Heart left ventricle (tissue), 16 donors: ENCODE results near the gene HSPA1B. TPM values are rescaled to one million over a fixed set of nuclear protein-coding genes. Genes with fewer than 3 reads are reported as not detected.
A peak's percentile ranks its signal among the peaks of the same experiment; 100 is the strongest.

Experiments
- ATAC-seq, 4 donors: fragments of 200-7000 bp; cut with Tn5 transposase; one replicate each; pipeline ENCODE4 v1.9.1; 2020 to 2022; ENCODE audit warnings: moderate library complexity in 4 of 4, mild to moderate bottlenecking in 3 of 4, moderate number of reproducible peaks in 1 of 4
- DNase-seq, 5 donors: peaks; one replicate each; pipeline ENCODE4 v3.0.0-alpha.2; 2020
- H3K27ac ChIP-seq, 12 donors: fragments of 200-600 bp; sonication (generic) in 4 of 12; one replicate each; pipeline versions ENCODE4 v1.5.0 to v1.8.0; 2016 to 2022; ENCODE audit warnings: mild to moderate bottlenecking in 2 of 12
- H3K27me3 ChIP-seq, 9 donors: fragments of 200-600 bp; sonication (generic) in 2 of 9; one replicate each; pipeline versions ENCODE4 v1.5.1 to v1.8.0; 2016 to 2022; ENCODE audit warnings: mild to moderate bottlenecking in 3 of 9
- H3K36me3 ChIP-seq, 9 donors: fragments of 200-600 bp; sonication (generic) in 2 of 9; one replicate each; pipeline versions ENCODE4 v1.5.0 to v1.8.0; 2018 to 2022; ENCODE audit warnings: mild to moderate bottlenecking in 2 of 9
- H3K4me1 ChIP-seq, 12 donors: fragments of 200-600 bp; sonication (generic) in 4 of 12; one replicate each; pipeline versions ENCODE4 v1.5.0 to v1.8.0; 2016 to 2022; ENCODE audit warnings: mild to moderate bottlenecking in 3 of 12
- H3K4me3 ChIP-seq, 12 donors: fragments of 200-600 bp; sonication (generic) in 4 of 12; one replicate each; pipeline versions ENCODE4 v1.5.0 to v1.8.0; 2017 to 2022; ENCODE audit warnings: mild to moderate bottlenecking in 9 of 12, moderate library complexity in 4 of 12
- H3K9me3 ChIP-seq, 12 donors: fragments of 200-600 bp; sonication (generic) in 4 of 12; one replicate each; pipeline versions ENCODE4 v1.5.0 to v1.8.0; 2016 to 2022; ENCODE audit warnings: mild to moderate bottlenecking in 1 of 12
- POLR2A ChIP-seq, 2 donors: fragments of 450-650 bp; IDR thresholded peaks; one replicate each; pipeline ENCODE4 v1.6.1; 2017; ENCODE audit warnings: antibody characterized with exemption in 2 of 2, mild to moderate bottlenecking in 2 of 2, moderate library complexity in 2 of 2
- whole genome bisulfite sequencing, 4 donors: extraction: QIAGEN DNeasy Blood & Tissue Kit in 2 of 4; methylation state at CpG; one replicate each; pipeline versions ENCODE4 v1.1.5 to v1.1.7; 2013 to 2018; 5-methylcytosine and 5-hydroxymethylcytosine counted together
- intact Hi-C, 10 donors: fragments of 100-400 bp; cut with DNase I; formaldehyde crosslinking; loops; one replicate each; pipeline versions ENCODE4 v1.11.1 to v1.14.2; 2022
- polyA plus RNA-seq, 2 donors: library from polyadenylated mRNA; stranded (reverse); fragments of 200-250 nt; gene quantifications; one replicate each; pipeline ENCODE4 v1.2.3, GENCODE V29; 2013
- total RNA-seq, 9 donors: library from RNA; depleted of rRNA in 2 of 9; stranded (reverse); fragments of >200 nt in 2 of 9; fragmentation: NEBNext Ultra II Directional in 3 of 9; extraction: Animal tissue kit (Norgen Biotek cat#: 25700) in 3 of 9; gene quantifications; one replicate each; pipeline versions ENCODE4 v1.1.0 to v1.2.4, GENCODE V29; 2016 to 2023
- TF ChIP-seq, protein P1 (sequence below), 12 donors: fragments of 200-600 bp; sonication (generic) in 4 of 12; IDR thresholded peaks; one replicate each; pipeline versions ENCODE4 v1.5.0 to v1.8.0; 2018 to 2022; ENCODE audit warnings: antibody characterized with exemption in 12 of 12, mild to moderate bottlenecking in 5 of 12
- donor health status: ischemic (EF 13 %, LVEDD 7.1; RV severe dilation, severe dysfunction).
- donor health status: healthy with polysubstance abuse.
- donor health status: DM: no; HTN: yes; CAD: no.
- donor health status: DM: no; HTN: no; CAD: no.
- donor health status: ischemic (EF 25% LVEDD 6.9; RV normal size, moderate dysfunction).
- donor health status: ischemic (EF 25% LVEDD 5.7; RV mildly dilated, moderate dysfunction).
- donor health status: healthy.
- donor health status: DM: yes; HTN: yes; CAD: no.
- donor health status: ischemic (EF 35%, LVEDD 5.7; RV mildly dilated, moderate dysfunction).
- donor health status: nonischemic (EF 11% LVEDD 7.7; RV severe dilation, severe dysfunction).
- donor health status: DM: yes; HTN: yes; CAD: no.
- donor health status: PGD.
- donor health status: ischemic (EF 29% LVEDD 5.4; RV normal size, mild dysfunction).
- donor health status: nonischemic (EF 23%, LVEDD 6.1; RV moderate dilation, normal function).

The HSPA1B gene
- total and polyA plus RNA-seq, 11 donors: 35.2 to 306 (median 146) TPM

DNA sequence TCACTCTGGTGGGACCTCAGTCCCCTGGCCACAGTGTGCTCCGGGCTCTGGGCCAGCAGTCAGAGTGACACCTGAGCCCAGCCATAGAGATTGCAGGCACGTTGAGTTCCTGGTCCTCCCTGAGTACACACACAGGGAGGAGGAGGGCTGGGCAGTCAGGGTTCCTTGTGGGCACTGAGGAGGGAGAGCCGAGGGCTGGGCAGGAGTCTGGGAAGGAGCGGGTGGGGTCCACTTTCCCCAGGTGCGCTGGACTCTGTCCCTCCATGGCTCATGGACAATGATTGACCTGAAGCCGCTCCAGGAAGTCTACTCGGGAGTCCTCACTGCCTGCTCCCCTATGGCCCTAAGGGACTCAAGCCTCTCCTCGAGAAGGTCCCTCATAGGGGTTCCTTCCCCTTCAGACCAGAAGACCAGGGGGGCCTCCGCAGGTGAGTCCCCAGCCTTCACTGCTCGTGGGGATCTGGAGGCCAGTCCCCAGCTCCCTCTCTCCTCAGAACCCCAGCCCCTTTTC is 50.2 kb downstream of the HSPA1B start:
- Histone ChIP-seq H3K4me1 (no peaks in the 10 kb centered on the region), H3K36me3 (peaks cover 0 to 36% (median 30%) of the 10 kb centered on the region in 9 donors)

DNA sequence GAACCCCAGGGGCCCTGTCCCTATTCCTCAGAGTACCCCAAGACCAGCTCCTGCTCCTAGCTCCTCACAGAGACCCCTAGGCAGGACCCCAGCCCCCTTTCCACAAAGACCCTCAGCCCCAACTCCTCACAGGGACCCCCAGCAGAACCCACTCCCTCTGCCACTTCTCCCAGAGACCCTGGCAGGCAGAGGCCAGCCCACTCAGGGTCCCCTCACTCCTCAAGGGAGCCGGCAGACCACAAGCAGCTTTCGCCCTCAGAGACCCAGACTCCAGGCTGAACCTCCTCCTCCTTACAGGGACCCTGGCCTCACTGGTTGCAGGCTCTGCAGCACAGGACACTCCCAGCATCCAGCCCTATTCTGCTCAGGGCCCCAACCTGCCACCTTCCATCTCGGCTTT is 50.7 kb downstream of the HSPA1B start:
- 82 to 84% (median 83%) methylated on average over 1 to 3 of the region's 3 CpGs for WGBS, 4 donors
- no peaks in the 10 kb centered on the region for H3K27me3 ChIP-seq
- ATAC-seq (no peak), DNase-seq (no peak)
- no peak overlapping the region for H3K27ac ChIP-seq
- no peaks in the 10 kb centered on the region for H3K4me1 ChIP-seq
- H3K36me3 ChIP-seq: peaks cover 0 to 41% (median 35%) of the 10 kb centered on the region in 9 donors
- H3K9me3 ChIP-seq: no peaks in the 10 kb centered on the region
- no peak for TF ChIP-seq POLR2A (IDR thresholded peaks at IDR 0.05)
- TF ChIP-seq, protein P1, sequence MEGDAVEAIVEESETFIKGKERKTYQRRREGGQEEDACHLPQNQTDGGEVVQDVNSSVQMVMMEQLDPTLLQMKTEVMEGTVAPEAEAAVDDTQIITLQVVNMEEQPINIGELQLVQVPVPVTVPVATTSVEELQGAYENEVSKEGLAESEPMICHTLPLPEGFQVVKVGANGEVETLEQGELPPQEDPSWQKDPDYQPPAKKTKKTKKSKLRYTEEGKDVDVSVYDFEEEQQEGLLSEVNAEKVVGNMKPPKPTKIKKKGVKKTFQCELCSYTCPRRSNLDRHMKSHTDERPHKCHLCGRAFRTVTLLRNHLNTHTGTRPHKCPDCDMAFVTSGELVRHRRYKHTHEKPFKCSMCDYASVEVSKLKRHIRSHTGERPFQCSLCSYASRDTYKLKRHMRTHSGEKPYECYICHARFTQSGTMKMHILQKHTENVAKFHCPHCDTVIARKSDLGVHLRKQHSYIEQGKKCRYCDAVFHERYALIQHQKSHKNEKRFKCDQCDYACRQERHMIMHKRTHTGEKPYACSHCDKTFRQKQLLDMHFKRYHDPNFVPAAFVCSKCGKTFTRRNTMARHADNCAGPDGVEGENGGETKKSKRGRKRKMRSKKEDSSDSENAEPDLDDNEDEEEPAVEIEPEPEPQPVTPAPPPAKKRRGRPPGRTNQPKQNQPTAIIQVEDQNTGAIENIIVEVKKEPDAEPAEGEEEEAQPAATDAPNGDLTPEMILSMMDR (IDR thresholded peaks at IDR 0.05): no peak
- intact Hi-C loops: loop anchor here in 1 of 10 donors (5.0 kb wide), 1 partner anchor 201 kb away; no protein-coding TSS in a partner anchor
- no peak overlapping the region for H3K4me3 ChIP-seq

More for the DNA sequence above, 50.2 kb downstream of the HSPA1B start:
- DNase-seq (no peak), ATAC-seq (peak in 3 of 4 donors; percentile 14 to 38 (median 37))
- TF ChIP-seq, protein P1 (IDR thresholded peaks at IDR 0.05): no peak
- no peak for TF ChIP-seq POLR2A (IDR thresholded peaks at IDR 0.05)
- Histone ChIP-seq H3K4me3 (no peak overlapping the region), H3K9me3 (no peaks in the 10 kb centered on the region), H3K27ac (no peak overlapping the region), H3K27me3 (no peaks in the 10 kb centered on the region)
- intact Hi-C loops: loop anchor here in 1 of 10 donors (5.0 kb wide), 1 partner anchor 200 kb away; no protein-coding TSS in a partner anchor
- 61 to 83% (median 71%) methylated on average over 5 to 10 of the region's 10 CpGs for WGBS, 4 donors

DNA sequence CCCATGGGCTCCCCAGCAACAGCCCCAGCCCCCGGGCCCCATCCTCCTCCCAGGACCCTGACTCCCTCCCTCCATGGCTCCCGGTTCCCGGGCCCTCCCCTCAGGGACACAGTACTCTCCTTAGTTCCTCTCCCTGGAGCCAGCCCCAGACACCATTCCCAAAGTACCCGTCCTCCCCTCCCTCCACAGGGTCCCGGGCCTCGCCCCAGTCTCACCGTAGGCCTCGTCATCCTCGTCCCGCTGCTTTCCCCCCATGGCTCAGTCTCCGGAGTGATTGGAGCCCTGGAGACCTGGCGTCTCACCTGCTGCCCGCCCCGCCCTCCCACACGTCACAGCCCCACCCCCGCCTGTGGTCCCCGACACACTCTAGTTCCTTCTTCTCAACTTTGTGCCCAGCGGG is 51.2 kb downstream of the HSPA1B start, which contains the start of gene SLC44A4:
SLC44A4 (minus strand) TSS at position 272 of the 400 bp plus-strand sequence; CDS start at position 255, 17 bp downstream.
- TF ChIP-seq, protein P1 (IDR thresholded peaks at IDR 0.05): no peak
- no peak for TF ChIP-seq POLR2A (IDR thresholded peaks at IDR 0.05)
- peaks cover 0 to 46% (median 40%) of the 10 kb centered on the region in 9 donors for H3K36me3 ChIP-seq
- H3K4me3 ChIP-seq: no peak within 1 kb of the TSS
- no peak within 1 kb of the TSS for H3K27ac ChIP-seq
- H3K27me3 ChIP-seq: no peaks in the 10 kb centered on the region
- intact Hi-C loops: loop anchor here in 1 of 10 donors (5.0 kb wide), 1 partner anchor 201 kb away; no protein-coding TSS in a partner anchor
- ATAC-seq (no peak), DNase-seq (no peak)
- H3K9me3 ChIP-seq: no peaks in the 10 kb centered on the region
- H3K4me1 ChIP-seq: no peaks in the 10 kb centered on the region
- 58 to 71% (median 60%) methylated on average over 18 of the region's 18 CpGs for WGBS, 4 donors

DNA sequence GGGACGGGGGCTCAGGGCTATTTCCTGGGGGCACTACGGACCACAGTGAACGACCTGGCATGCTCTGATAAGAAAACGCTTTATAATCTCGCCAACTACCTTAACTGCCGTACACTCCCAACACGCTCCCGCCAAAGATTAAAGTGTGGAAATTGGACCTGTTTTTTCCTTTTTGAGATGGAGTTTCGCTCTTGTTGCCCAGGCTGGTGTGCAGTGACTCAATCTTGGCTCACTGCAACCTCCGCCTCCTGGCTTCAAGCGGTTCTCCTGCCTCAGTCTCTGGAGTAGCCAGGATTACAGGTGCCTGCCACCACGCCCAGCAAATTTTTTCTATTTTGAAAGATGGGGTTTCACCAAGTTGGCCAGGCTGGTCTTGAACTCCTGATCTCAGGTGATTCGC is 51.6 kb downstream of the HSPA1B start:
- Histone ChIP-seq H3K27me3 (no peaks in the 10 kb centered on the region), H3K9me3 (no peaks in the 10 kb centered on the region), H3K36me3 (peaks cover 0 to 50% (median 44%) of the 10 kb centered on the region in 9 donors), H3K27ac (no peak overlapping the region), H3K4me1 (no peaks in the 10 kb centered on the region), H3K4me3 (no peak overlapping the region)
- no peak for DNase-seq
- no peak for TF ChIP-seq POLR2A (IDR thresholded peaks at IDR 0.05)
- TF ChIP-seq, protein P1 (IDR thresholded peaks at IDR 0.05): no peak
- 84 to 89% (median 86%) methylated on average over 13 of the region's 13 CpGs for WGBS, 4 donors
- intact Hi-C loops: loop anchor here in 1 of 10 donors (5.0 kb wide), 1 partner anchor 202 kb away; no protein-coding TSS in a partner anchor
- ATAC-seq: no peak

Other genes starting within 250 kb of the HSPA1B start
Only the 30 nearest of the 38 such genes appear.
- 1 to 10 TPM in 8 of 9 donors, under 1 TPM in 1; 0.54 to 4.3 (median 1.7) TPM for gene APOM, start 171.8 kb upstream of the HSPA1B start, total RNA-seq
- gene APOM, start 171.8 kb upstream of the HSPA1B start, polyA plus RNA-seq: 1 to 10 TPM; 2.4 to 6.6 TPM
- gene C6orf47, start 167.0 kb upstream of the HSPA1B start, total RNA-seq: 10 to 100 TPM; 16.5 to 23.8 (median 20.0) TPM
- 10 to 100 TPM; 19.4 to 30.9 TPM for gene C6orf47, start 167.0 kb upstream of the HSPA1B start, polyA plus RNA-seq
- 10 to 100 TPM; 15.9 to 29.8 (median 19.5) TPM for gene GPANK1, start 162.7 kb upstream of the HSPA1B start, total RNA-seq
- gene GPANK1, start 162.7 kb upstream of the HSPA1B start, polyA plus RNA-seq: 10 to 100 TPM; 19.5 to 24.5 TPM
- 100 to 1,000 TPM; 111 to 323 (median 116) TPM for gene CSNK2B, start 161.7 kb upstream of the HSPA1B start, total RNA-seq
- gene CSNK2B, start 161.7 kb upstream of the HSPA1B start, polyA plus RNA-seq: 100 to 1,000 TPM; 124 to 203 TPM
- gene LY6G5B, start 157.8 kb upstream of the HSPA1B start, total RNA-seq: 10 to 100 TPM in 1 of 9 donors, 1 to 10 TPM in 8; 1.4 to 12.0 (median 4.6) TPM
- gene LY6G5B, start 157.8 kb upstream of the HSPA1B start, polyA plus RNA-seq: 1 to 10 TPM; 2.1 to 5.3 TPM
- 1 to 10 TPM; 1.3 to 3.1 (median 2.2) TPM for gene LY6G5C, start 146.7 kb upstream of the HSPA1B start, total RNA-seq
- gene LY6G5C, start 146.7 kb upstream of the HSPA1B start, polyA plus RNA-seq: 1 to 10 TPM; 1.4 to 3.0 TPM
- 10 to 100 TPM; 24.2 to 54.7 (median 27.4) TPM for gene ABHD16A, start 124.4 kb upstream of the HSPA1B start, total RNA-seq
- 10 to 100 TPM; 16.5 to 47.8 TPM for gene ABHD16A, start 124.4 kb upstream of the HSPA1B start, polyA plus RNA-seq
- not detected for gene LY6G6F, start 120.9 kb upstream of the HSPA1B start, total RNA-seq
- gene LY6G6F, start 120.9 kb upstream of the HSPA1B start, polyA plus RNA-seq: not detected
- under 1 TPM in 1 of 9 donors, not detected in 8; 0.75 TPM for gene LY6G6D, start 112.4 kb upstream of the HSPA1B start, total RNA-seq
- not detected for gene LY6G6D, start 112.4 kb upstream of the HSPA1B start, polyA plus RNA-seq
- gene LY6G6C, start 106.0 kb upstream of the HSPA1B start, total RNA-seq: under 1 TPM in 1 of 9 donors, not detected in 8; 0.27 TPM
- not detected for gene LY6G6C, start 106.0 kb upstream of the HSPA1B start, polyA plus RNA-seq
- gene MPIG6B, start 104.4 kb upstream of the HSPA1B start, total RNA-seq: under 1 TPM in 7 of 9 donors, not detected in 2; 0.19 to 1.00 (median 0.42) TPM
- under 1 TPM; 0.17 to 0.23 TPM for gene MPIG6B, start 104.4 kb upstream of the HSPA1B start, polyA plus RNA-seq
- gene DDAH2, start 98.4 kb upstream of the HSPA1B start, total RNA-seq: 10 to 100 TPM; 42.3 to 69.7 (median 53.2) TPM
- gene DDAH2, start 98.4 kb upstream of the HSPA1B start, polyA plus RNA-seq: 10 to 100 TPM; 62.1 to 80.5 TPM
- 100 to 1,000 TPM in 6 of 9 donors, 10 to 100 TPM in 3; 72.5 to 310 (median 124) TPM for gene CLIC1, start 91.2 kb upstream of the HSPA1B start, total RNA-seq
- 100 to 1,000 TPM in 1 of 2 donors, 10 to 100 TPM in 1; 68.0 to 392 TPM for gene CLIC1, start 91.2 kb upstream of the HSPA1B start, polyA plus RNA-seq
- 1 to 10 TPM in 7 of 9 donors, under 1 TPM in 2; 0.44 to 8.4 (median 1.9) TPM for gene MSH5, start 87.7 kb upstream of the HSPA1B start, total RNA-seq
- 1 to 10 TPM; 1.0 to 2.3 TPM for gene MSH5, start 87.7 kb upstream of the HSPA1B start, polyA plus RNA-seq
- 1 to 10 TPM in 1 of 9 donors, under 1 TPM in 2, not detected in 6; 0.73 to 1.5 (median 0.76) TPM for gene SAPCD1, start 65.1 kb upstream of the HSPA1B start, total RNA-seq
- under 1 TPM; 0.35 to 0.50 TPM for gene SAPCD1, start 65.1 kb upstream of the HSPA1B start, polyA plus RNA-seq
- 10 to 100 TPM in 7 of 9 donors, 1 to 10 TPM in 2; 8.0 to 25.8 (median 16.1) TPM for gene VWA7, start 50.4 kb upstream of the HSPA1B start, total RNA-seq
- 1 to 10 TPM; 4.0 to 6.2 TPM for gene VWA7, start 50.4 kb upstream of the HSPA1B start, polyA plus RNA-seq
- 10 to 100 TPM; 18.6 to 61.8 (median 26.1) TPM for gene VARS1, start 32.0 kb upstream of the HSPA1B start, total RNA-seq
- 10 to 100 TPM; 21.9 to 54.6 TPM for gene VARS1, start 32.0 kb upstream of the HSPA1B start, polyA plus RNA-seq
- 10 to 100 TPM; 22.9 to 37.4 (median 25.9) TPM for gene LSM2, start 20.8 kb upstream of the HSPA1B start, total RNA-seq
- 10 to 100 TPM; 27.5 to 64.7 TPM for gene LSM2, start 20.8 kb upstream of the HSPA1B start, polyA plus RNA-seq
- 1 to 10 TPM; 1.3 to 3.6 (median 1.8) TPM for gene HSPA1L, start 12.5 kb upstream of the HSPA1B start, total RNA-seq
- 1 to 10 TPM in 1 of 2 donors, under 1 TPM in 1; 0.95 to 1.9 TPM for gene HSPA1L, start 12.5 kb upstream of the HSPA1B start, polyA plus RNA-seq
- gene HSPA1A, start 12.2 kb upstream of the HSPA1B start, total RNA-seq: 100 to 1,000 TPM; 169 to 412 (median 197) TPM
- 100 to 1,000 TPM; 157 to 179 TPM for gene HSPA1A, start 12.2 kb upstream of the HSPA1B start, polyA plus RNA-seq
- gene NEU1, start 35.1 kb downstream of the HSPA1B start, total RNA-seq: 10 to 100 TPM; 18.7 to 39.5 (median 27.6) TPM
- 10 to 100 TPM; 19.1 to 63.1 TPM for gene NEU1, start 35.1 kb downstream of the HSPA1B start, polyA plus RNA-seq
- not detected for gene SLC44A4, start 51.3 kb downstream of the HSPA1B start, total RNA-seq
- under 1 TPM in 1 of 2 donors, not detected in 1; 0.07 TPM for gene SLC44A4, start 51.3 kb downstream of the HSPA1B start, polyA plus RNA-seq
- gene EHMT2, start 70.0 kb downstream of the HSPA1B start, total RNA-seq: 10 to 100 TPM in 8 of 9 donors, 1 to 10 TPM in 1; 9.0 to 22.1 (median 14.8) TPM
- 10 to 100 TPM; 12.9 to 15.2 TPM for gene EHMT2, start 70.0 kb downstream of the HSPA1B start, polyA plus RNA-seq
- gene ZBTB12, start 74.3 kb downstream of the HSPA1B start, total RNA-seq: 1 to 10 TPM in 8 of 9 donors, under 1 TPM in 1; 0.99 to 4.3 (median 2.3) TPM
- 1 to 10 TPM; 2.2 to 2.8 TPM for gene ZBTB12, start 74.3 kb downstream of the HSPA1B start, polyA plus RNA-seq
- 100 to 1,000 TPM in 1 of 9 donors, 10 to 100 TPM in 1, 1 to 10 TPM in 6, under 1 TPM in 1; 0.69 to 103 (median 5.3) TPM for gene C2, start 100.0 kb downstream of the HSPA1B start, total RNA-seq
- 1 to 10 TPM; 1.0 to 1.3 TPM for gene C2, start 100.0 kb downstream of the HSPA1B start, polyA plus RNA-seq
- 100 to 1,000 TPM in 1 of 9 donors, 10 to 100 TPM in 1, 1 to 10 TPM in 7; 3.0 to 151 (median 5.3) TPM for gene CFB, start 118.4 kb downstream of the HSPA1B start, total RNA-seq
- gene CFB, start 118.4 kb downstream of the HSPA1B start, polyA plus RNA-seq: 1 to 10 TPM; 3.7 to 5.4 TPM
- gene NELFE, start 131.2 kb downstream of the HSPA1B start, total RNA-seq: 10 to 100 TPM; 37.2 to 82.0 (median 46.4) TPM
- gene NELFE, start 131.2 kb downstream of the HSPA1B start, polyA plus RNA-seq: 10 to 100 TPM; 35.4 to 82.0 TPM
- 10 to 100 TPM; 24.5 to 51.8 (median 36.4) TPM for gene SKIC2, start 131.4 kb downstream of the HSPA1B start, total RNA-seq
- 10 to 100 TPM; 29.3 to 35.1 TPM for gene SKIC2, start 131.4 kb downstream of the HSPA1B start, polyA plus RNA-seq
- 10 to 100 TPM in 8 of 9 donors, 1 to 10 TPM in 1; 9.4 to 17.8 (median 12.8) TPM for gene DXO, start 144.4 kb downstream of the HSPA1B start, total RNA-seq
- gene DXO, start 144.4 kb downstream of the HSPA1B start, polyA plus RNA-seq: 10 to 100 TPM; 11.3 to 14.3 TPM
- gene C4A, start 154.3 kb downstream of the HSPA1B start, total RNA-seq: 100 to 1,000 TPM in 3 of 9 donors, 10 to 100 TPM in 6; 51.6 to 301 (median 82.4) TPM
- 10 to 100 TPM; 34.5 to 34.6 TPM for gene C4A, start 154.3 kb downstream of the HSPA1B start, polyA plus RNA-seq